ENCODE measurements around the gene INPP5F.
A peak's percentile ranks its signal among the peaks of the same experiment; 100 is the strongest.
"Not testable (repeated sequence)": the region's sequence is repeated elsewhere in the genome, so short reads cannot be mapped to it uniquely, and the experiment has no call there.

INPP5F gene

GRCh38 chr10:119858063-119858462 lies 132.2 kb downstream of the INPP5F start:
- DNase-seq (ENCODE audit: insufficient read length, low spot score) (no peak), FAIRE-seq (no peak)

GRCh38 chr10:119859420-119860258 lies 133.8 kb downstream of the INPP5F start:
- DNase-seq (ENCODE audit: insufficient read length, low spot score) (no peak), FAIRE-seq (peak; percentile 80)

- FAIRE-seq: peak; percentile 4
- no peak for DNase-seq (ENCODE audit: insufficient read length, low spot score)
Measured at GRCh38 chr10:119860866-119861607, 135.2 kb downstream of the INPP5F start.

- FAIRE-seq (peak; percentile 62), DNase-seq (ENCODE audit: insufficient read length, low spot score) (no peak)
Measured at GRCh38 chr10:119862524-119862923, 136.7 kb downstream of the INPP5F start.

- DNase-seq (ENCODE audit: insufficient read length, low spot score) (no peak), FAIRE-seq (peak; percentile 40)
Measured at GRCh38 chr10:119863951-119864565, 138.2 kb downstream of the INPP5F start.

DNA sequence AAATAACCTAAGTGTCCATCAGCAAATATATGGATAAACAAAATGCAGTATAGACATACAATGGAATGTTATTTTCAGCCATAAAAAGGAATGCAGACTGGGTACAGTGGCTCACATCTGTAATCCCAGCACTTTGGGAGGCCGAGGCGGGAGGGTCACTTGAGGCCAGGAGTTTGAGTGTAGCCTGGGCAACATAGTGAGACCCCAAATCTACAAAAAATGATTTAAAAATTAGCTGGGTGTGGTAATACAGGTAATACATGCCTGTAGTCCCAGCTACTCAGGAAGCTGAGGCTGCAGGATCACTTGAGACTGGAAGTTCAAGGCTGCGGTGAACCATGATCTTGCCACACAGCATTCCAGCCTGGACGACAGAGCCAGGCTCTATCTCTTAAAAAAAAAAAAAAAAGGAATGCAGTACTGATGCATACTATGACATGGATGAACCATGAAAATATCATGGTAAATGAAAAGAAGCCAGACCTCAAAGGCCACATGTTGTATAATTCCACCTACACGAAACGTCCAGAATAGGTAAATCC lies 139.9 kb downstream of the INPP5F start:
- DNase-seq (ENCODE audit: insufficient read length, low spot score) (no peak), FAIRE-seq (no peak)

DNA sequence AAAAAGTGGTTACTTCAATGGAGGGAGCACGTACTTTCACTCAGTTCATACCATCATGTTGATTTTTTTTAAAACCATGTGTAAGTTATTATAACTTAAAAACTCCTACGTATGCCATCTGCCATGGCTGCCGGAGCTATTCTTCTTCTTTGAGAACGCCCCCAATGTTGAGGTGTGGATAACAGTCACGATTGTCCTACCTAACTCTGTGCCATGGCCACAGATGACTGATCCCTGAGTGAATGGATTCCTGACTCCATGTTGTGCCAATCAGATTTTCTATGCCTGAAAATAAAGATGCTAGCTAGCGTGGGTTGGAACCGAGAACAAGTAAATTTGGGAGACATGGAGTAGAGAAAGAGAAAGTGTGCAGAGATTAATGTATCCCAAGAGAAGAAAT lies 141.5 kb downstream of the INPP5F start:
- DNase-seq (ENCODE audit: insufficient read length, low spot score): no peak
- no peak for FAIRE-seq

DNA sequence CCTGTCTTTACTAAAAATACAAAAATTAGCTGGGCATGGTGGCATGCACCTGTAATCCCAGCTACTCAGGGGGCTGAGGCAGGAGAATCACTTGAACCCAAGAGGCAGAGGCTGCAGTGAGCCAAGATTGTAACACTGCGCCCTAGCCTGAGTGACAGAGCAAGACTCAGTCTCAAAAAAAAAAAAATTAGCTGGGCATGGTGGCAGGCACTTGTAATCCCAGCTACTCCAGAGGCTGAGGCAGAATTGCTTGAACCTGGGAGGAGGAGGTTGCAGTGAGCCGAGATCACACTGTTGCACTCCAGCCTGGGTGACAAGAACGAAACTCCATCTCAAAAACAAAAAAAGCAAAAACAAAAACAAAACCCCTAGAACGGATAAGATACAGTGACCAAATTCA lies 143.5 kb downstream of the INPP5F start:
- FAIRE-seq; DNase-seq (ENCODE audit: insufficient read length, low spot score): not testable (repeated sequence)

GRCh38 chr10:119871881-119872609 lies 146.2 kb downstream of the INPP5F start:
- FAIRE-seq: peak; percentile 69
- peak; percentile 33 for DNase-seq (ENCODE audit: insufficient read length, low spot score)

DNA sequence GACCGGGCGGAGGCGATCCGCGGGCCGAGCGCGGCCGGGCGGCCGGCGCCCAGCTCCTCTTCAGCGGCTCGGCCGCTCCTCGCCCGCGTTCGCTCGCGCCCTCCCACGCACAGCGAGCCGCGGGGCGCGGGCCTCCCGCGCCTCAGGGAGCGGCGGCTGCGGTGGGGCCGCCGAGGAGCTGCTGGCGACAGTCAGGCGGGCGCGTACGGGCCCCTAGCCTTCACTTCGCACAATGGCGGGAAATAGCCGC lies 146.7 kb downstream of the INPP5F start, which contains the start of gene MCMBP:
Gene MCMBP, minus strand, starts transcription at position 234 of the 250 bp plus-strand sequence. CDS start 259 bp downstream, outside the sequence.
- FAIRE-seq: no peak

GRCh38 chr10:119872860-119873681 lies 147.2 kb downstream of the INPP5F start:
- FAIRE-seq (peak; percentile 92), DNase-seq (ENCODE audit: insufficient read length, low spot score) (peak; percentile 87)

More for the DNA sequence above, 146.7 kb downstream of the INPP5F start, which contains the start of gene MCMBP:
- peak; percentile 21 for DNase-seq (ENCODE audit: insufficient read length, low spot score)

DNA sequence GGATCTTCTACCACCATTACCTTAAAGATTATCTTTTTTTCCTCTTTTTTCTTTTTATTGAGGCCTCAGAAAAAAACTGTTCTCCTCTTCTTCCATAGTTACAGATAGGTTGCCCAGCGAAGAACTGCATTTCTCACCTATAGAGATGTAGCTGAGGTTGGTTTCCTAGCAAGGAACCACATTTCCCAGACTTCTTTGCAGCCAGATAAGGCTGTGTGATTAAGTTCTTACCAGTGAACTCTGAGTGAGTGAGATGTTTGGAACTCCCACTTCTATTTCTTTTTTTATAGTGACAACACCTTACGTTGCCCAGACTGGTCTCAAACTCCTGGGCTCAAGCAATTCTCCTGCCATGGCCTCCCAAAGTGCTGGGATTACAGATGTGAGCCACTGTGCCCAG lies 152.7 kb downstream of the INPP5F start:
- DNase-seq (ENCODE audit: insufficient read length, low spot score) (no peak), FAIRE-seq (no peak)

All from GM19239 (cell line).